NT2/D1 (cell line): ENCODE results near the gene OR12D2.
"Not testable (repeated sequence)": the region's sequence is repeated elsewhere in the genome, so short reads cannot be mapped to it uniquely, and the experiment has no call there.

ENCODE experiments used
- DNase-seq: peaks from one replicate; pipeline ENCODE4 v3.0.0-alpha.2; 2011; ENCODE audit warnings: low read depth, low spot score
- H3K27me3 ChIP-seq: 2 replicates; pipeline ENCODE4 v1.6.0; 2011; ENCODE audit warnings: mild to moderate bottlenecking; ENCODE audit not compliant: insufficient read length, insufficient read depth
- H3K36me3 ChIP-seq: 2 replicates; pipeline ENCODE4 v1.6.1; 2011; ENCODE audit warnings: mild to moderate bottlenecking, low read length, mixed read lengths; ENCODE audit not compliant: insufficient read depth, insufficient read length
- H3K4me1 ChIP-seq: 2 replicates; pipeline ENCODE4 v1.5.1; 2011; ENCODE audit not compliant: insufficient read depth, insufficient read length
- H3K4me3 ChIP-seq: 2 replicates; pipeline ENCODE4 v1.5.1; 2011; ENCODE audit warnings: low read depth; ENCODE audit not compliant: insufficient read length
- H3K9ac ChIP-seq: 2 replicates; pipeline ENCODE4 v1.6.0; 2011; ENCODE audit warnings: low read depth; ENCODE audit not compliant: insufficient read length
- H3K9me3 ChIP-seq: 2 replicates; pipeline ENCODE4 v1.5.1; 2011; ENCODE audit warnings: mild to moderate bottlenecking, low read length; ENCODE audit not compliant: insufficient read depth
- SUZ12 ChIP-seq: IDR thresholded peaks from 2 replicates; pipeline ENCODE4 v1.6.1; 2011; ENCODE audit not compliant: insufficient read length, insufficient read depth; ENCODE audit errors: extremely low read depth
- YY1 ChIP-seq: IDR thresholded peaks from 2 replicates; pipeline ENCODE4 v1.6.1; 2011; ENCODE audit not compliant: insufficient read length, insufficient read depth
- ZNF274 ChIP-seq: IDR thresholded peaks from 2 replicates; pipeline ENCODE4 v1.6.1; 2011; ENCODE audit warnings: mild to moderate bottlenecking, low read depth, low read length

OR12D2 gene

DNA sequence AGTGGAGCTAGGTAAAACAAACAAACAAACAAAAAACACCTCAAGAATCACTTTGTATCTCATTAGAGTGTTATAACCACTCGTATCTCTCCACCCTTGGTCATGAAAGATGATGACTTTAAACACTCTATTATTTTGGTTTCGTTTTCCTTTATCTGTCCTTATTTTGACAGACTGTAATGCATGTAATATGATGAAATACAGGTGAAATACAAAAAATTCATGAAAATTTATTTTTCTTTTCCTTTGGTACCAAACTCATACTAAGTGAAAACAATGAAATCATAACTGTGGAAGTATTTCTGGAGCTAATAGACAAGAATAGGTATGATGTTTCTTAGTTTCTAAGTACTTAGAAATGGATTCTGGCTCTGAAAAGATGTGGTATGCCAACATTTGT lies 4.1 kb downstream of the OR12D2 start:
- no peaks in the 10 kb centered on the region for H3K36me3 ChIP-seq
- no peaks in the 10 kb centered on the region for H3K27me3 ChIP-seq
- H3K4me1 ChIP-seq, result no peaks in the 10 kb centered on the region
- no peak overlapping the region for H3K4me3 ChIP-seq
- no peaks in the 10 kb centered on the region for H3K9me3 ChIP-seq
- DNase-seq, result no peak
- no peak for TF ChIP-seq SUZ12
- TF ChIP-seq YY1, result no peak
- no peak for TF ChIP-seq ZNF274
- H3K9ac ChIP-seq, result no peak overlapping the region

DNA sequence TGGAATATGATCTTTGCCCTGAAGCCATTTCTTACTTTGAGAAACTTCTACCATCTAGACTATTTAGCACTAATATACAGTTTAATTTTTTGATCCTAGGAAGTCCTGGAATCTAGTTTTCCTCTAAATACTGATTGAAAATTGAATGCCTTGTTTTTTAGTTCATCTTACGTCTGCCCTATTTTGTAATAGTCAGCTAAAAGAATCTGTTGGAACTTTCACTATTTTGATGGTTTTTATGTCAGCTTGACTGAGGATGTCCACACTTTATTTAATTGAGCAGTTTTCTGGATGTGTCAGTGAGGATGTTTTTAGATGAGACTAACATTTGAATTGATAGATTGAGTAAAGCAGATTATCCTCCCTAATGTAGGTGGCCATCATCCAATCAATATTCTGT lies 8.4 kb downstream of the OR12D2 start:
- Histone ChIP-seq H3K4me1 (no peaks in the 10 kb centered on the region), H3K27me3 (no peaks in the 10 kb centered on the region), H3K9ac (no peak overlapping the region), H3K4me3 (no peak overlapping the region), H3K36me3 (no peaks in the 10 kb centered on the region), H3K9me3 (no peaks in the 10 kb centered on the region)
- DNase-seq, result no peak
- no peak for TF ChIP-seq SUZ12

DNA sequence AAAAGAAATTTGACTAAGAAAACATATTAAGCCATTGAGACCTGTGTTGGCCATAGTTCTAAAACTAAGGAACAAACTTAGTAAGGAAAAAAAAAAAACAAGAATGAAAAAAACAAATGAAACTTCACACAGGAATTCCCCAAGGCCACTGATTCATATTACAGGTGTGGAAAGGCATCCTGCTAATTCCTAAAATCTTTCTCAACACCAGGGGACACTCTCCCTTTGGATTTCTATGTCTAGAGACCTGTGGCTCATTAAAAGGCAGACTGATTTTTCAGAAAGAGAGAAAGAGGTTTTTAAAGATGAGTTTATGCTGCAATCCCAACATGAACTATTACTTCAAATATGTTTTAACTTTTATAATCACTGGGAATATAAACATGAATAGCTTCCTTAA lies 19.2 kb downstream of the OR12D2 start, which contains the start of gene OR12D1:
Gene OR12D1 (plus strand): TSS at position 341 of the 400 bp plus-strand sequence.
- Histone ChIP-seq H3K4me3 (no peak within 1 kb of the TSS), H3K9me3 (no peaks in the 10 kb centered on the region), H3K36me3 (no peaks in the 10 kb centered on the region), H3K4me1 (no peaks in the 10 kb centered on the region), H3K9ac (no peak within 1 kb of the TSS), H3K27me3 (no peaks in the 10 kb centered on the region)
- TF ChIP-seq SUZ12, result no peak
- no peak for DNase-seq

DNA sequence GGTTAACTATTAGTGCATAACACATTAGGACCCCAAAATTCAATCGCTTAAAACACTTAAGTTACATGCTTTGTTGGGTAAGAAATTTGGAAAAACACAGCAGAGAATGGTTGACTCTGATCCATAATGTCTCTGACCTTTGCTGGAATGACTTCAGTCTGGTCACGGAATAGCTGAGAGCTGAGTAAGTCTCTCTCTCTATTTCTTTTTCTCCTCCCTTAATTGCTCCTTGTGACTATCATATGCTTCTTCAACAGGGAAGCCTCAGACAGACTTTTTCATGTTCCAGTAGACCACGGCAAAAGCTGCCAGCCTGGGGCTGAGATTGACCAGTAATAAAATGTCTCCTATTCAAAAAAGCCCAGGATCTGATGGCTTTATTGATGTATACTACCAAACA lies 24.1 kb downstream of the OR12D2 start:
- H3K27me3 ChIP-seq, result no peaks in the 10 kb centered on the region
- DNase-seq, result no peak

DNA sequence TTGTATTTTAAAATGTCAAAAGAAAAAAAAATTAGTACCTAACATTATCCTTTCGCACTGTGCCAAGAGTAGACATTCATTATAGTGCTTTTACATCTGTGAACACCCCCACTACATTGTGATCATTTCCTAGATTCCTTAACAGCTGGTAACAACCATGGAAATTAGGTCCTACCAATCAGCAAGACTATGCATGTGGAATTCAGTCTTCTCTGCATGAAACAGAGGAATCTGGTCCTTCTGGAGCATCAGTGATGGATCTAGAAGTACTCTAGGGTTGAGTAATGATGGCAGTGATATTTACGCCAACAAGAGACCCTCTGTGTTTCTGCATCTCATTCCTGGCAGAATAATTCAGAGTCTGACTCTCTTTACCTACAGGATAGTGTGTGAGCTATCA lies 28.7 kb downstream of the OR12D2 start:
- Histone ChIP-seq H3K4me3 (no peak overlapping the region), H3K9me3 (no peaks in the 10 kb centered on the region; the same call in 1 of the 2 replicates), H3K36me3 (no peaks in the 10 kb centered on the region), H3K4me1 (no peaks in the 10 kb centered on the region), H3K9ac (no peak overlapping the region), H3K27me3 (no peaks in the 10 kb centered on the region)
- DNase-seq, result peak; percentile 15
- TF ChIP-seq YY1 (no peak), ZNF274 (no peak), SUZ12 (no peak)

More for the DNA sequence above, 24.1 kb downstream of the OR12D2 start:
- Histone ChIP-seq H3K4me3 (no peak overlapping the region), H3K9me3 (no peaks in the 10 kb centered on the region), H3K9ac (no peak overlapping the region), H3K4me1 (no peaks in the 10 kb centered on the region), H3K36me3 (no peaks in the 10 kb centered on the region)
- TF ChIP-seq ZNF274 (no peak), SUZ12 (no peak), YY1 (no peak)

DNA sequence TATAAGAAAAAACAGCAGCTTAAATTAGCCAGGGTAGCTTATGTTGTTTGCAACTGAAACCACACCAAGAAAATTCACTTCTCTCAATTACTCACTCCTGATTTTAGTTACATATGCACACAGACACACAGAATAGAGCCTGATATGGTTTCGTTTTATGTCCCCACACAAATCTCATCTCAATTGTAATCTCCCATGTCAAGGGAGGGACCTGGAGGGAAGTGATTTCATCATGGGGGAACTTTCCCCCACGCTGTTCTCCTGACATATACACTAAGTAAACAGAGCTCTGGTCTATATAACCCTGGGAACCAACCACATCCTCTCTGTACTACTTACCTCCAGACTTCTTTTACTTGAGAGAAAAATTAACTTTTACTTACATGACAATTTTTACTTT lies 29.1 kb downstream of the OR12D2 start:
- Histone ChIP-seq H3K4me3 (no peak overlapping the region), H3K36me3 (no peaks in the 10 kb centered on the region), H3K9me3 (no peaks in the 10 kb centered on the region; the same call in 1 of the 2 replicates), H3K27me3 (no peaks in the 10 kb centered on the region), H3K4me1 (no peaks in the 10 kb centered on the region), H3K9ac (no peak overlapping the region)
- no peak for TF ChIP-seq ZNF274
- TF ChIP-seq SUZ12, result no peak
- no peak for TF ChIP-seq YY1
- DNase-seq, result no peak

DNA sequence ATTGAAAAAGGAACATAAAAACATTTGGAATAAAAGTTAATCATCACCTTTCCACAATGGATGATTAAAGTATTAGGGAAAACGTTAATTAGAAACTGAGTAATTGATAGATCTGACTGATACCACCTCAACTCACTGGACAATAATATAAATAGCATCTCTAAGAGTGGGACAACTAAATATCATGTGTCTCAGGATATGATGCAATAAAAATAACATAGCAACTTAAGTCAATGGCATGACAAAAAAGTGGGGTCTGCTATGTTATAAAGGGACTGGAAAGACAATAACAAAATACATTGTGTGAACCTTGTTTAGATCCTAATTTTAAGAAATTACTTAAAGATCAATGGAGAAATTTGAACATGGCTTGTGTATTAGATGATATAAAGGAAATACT lies 29.6 kb downstream of the OR12D2 start:
- no peak overlapping the region for H3K4me3 ChIP-seq
- TF ChIP-seq YY1 (no peak), SUZ12 (no peak), ZNF274 (no peak)
- no peaks in the 10 kb centered on the region; the same call in 1 of the 2 replicates for H3K9me3 ChIP-seq
- no peak for DNase-seq
- no peaks in the 10 kb centered on the region for H3K4me1 ChIP-seq
- no peak overlapping the region for H3K9ac ChIP-seq
- no peaks in the 10 kb centered on the region for H3K36me3 ChIP-seq
- no peaks in the 10 kb centered on the region for H3K27me3 ChIP-seq

DNA sequence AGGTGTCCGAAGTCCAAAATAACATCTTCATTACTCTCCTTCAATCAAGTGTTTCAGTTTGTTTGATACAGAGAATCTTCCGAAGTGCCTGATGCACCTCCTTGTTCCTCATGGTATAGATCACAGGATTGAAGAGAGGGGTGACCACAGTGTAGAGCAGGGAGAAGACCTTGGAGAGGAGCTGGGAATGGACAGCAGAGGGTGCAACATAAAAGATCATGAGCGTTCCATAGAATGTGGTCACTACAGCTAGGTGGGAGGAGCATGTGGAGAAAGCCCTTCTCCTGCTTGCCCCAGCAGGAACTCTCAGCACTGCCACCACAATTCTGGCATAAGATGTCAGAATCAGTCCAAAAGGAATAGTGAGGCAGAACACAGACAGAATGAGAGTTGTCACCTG lies 31.2 kb downstream of the OR12D2 start:
- Histone ChIP-seq H3K9me3 (no peaks in the 10 kb centered on the region; the same call in 1 of the 2 replicates), H3K36me3 (no peaks in the 10 kb centered on the region), H3K4me1 (no peaks in the 10 kb centered on the region), H3K9ac (no peak overlapping the region), H3K4me3 (no peak overlapping the region), H3K27me3 (no peaks in the 10 kb centered on the region)
- TF ChIP-seq ZNF274, result no peak
- TF ChIP-seq YY1, result no peak
- no peak for TF ChIP-seq SUZ12
- no peak for DNase-seq

DNA sequence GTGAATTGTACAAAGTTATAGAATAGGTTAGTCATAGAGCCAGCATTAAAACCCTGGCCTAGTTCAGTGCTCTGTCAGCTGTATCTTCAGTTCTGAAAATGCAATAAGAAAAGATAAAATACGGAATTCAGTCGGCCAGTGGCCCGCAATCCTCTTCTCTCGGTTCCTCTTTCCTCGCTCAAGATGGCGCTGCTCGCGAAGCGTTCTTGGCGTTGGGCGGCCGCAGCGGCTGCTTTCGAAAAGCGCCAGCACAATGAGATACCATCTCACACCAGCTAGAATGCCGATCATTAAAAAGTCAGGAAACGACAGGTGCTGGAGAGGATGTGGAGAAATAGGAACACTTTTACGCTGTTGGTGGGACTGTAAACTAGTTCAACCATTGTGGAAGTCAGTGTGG lies 41.3 kb downstream of the OR12D2 start:
- H3K4me3 ChIP-seq, H3K27me3 ChIP-seq, H3K9ac ChIP-seq, H3K4me1 ChIP-seq, H3K9me3 ChIP-seq, H3K36me3 ChIP-seq, DNase-seq: not testable (repeated sequence)
